AG04450 (cell line): Measurements from ENCODE around the gene KPNA6. TPM values are rescaled to one million over a fixed set of nuclear protein-coding genes. Genes with fewer than 3 reads are reported as not detected.
A peak's percentile ranks its signal among the peaks of the same experiment; 100 is the strongest.

Source experiments
- CTCF ChIA-PET: fragments of 300-600, 350-600 bp; formaldehyde crosslinking; extraction: SDS; loops from one replicate; lab custom pipeline; 2022; ENCODE audit warnings: antibody characterized with exemption, inconsistent platforms; lab: Charles Lee
- POLR2A ChIA-PET: fragments of 350-600 bp; formaldehyde crosslinking; extraction: SDS; loops from one replicate; lab custom pipeline; 2021; ENCODE audit warnings: antibody characterized with exemption, inconsistent platforms; lab: Yijun Ruan, JAX
- DNase-seq: peaks from one replicate; pipeline ENCODE4 v3.0.0-alpha.2; 2011; ENCODE audit warnings: low read depth, low spot score
- H3K27ac ChIP-seq: one replicate; pipeline ENCODE4 v1.5.1; 2012; ENCODE audit warnings: low read depth, low read length, control low read depth
- H3K27me3 ChIP-seq: one replicate; pipeline ENCODE4 v1.6.0; 2012; ENCODE audit warnings: low read length; ENCODE audit not compliant: control insufficient read depth, insufficient read depth
- H3K4me3 ChIP-seq: 2 replicates; pipeline ENCODE4 v1.5.1; 2011; ENCODE audit warnings: mild to moderate bottlenecking, low read depth, low read length, control low read depth
- H3K9me3 ChIP-seq: 2 replicates; pipeline ENCODE4 v1.5.1; 2012; ENCODE audit warnings: low read length; ENCODE audit not compliant: control insufficient read depth, insufficient read depth
- CTCF ChIP-seq: IDR thresholded peaks from 2 replicates; pipeline ENCODE4 v1.5.1; 2011; ENCODE audit warnings: low read depth, low read length, control low read depth, inconsistent platforms
- polyA plus RNA-seq: library from polyadenylated mRNA; depleted of rRNA; stranded (reverse); fragments of >200 nt; gene quantifications from 2 replicates; pipeline ENCODE4 v1.2.3, GENCODE V29; 2011

KPNA6 gene
- polyA plus RNA-seq, 1 experiment = 45.9 TPM

DNA sequence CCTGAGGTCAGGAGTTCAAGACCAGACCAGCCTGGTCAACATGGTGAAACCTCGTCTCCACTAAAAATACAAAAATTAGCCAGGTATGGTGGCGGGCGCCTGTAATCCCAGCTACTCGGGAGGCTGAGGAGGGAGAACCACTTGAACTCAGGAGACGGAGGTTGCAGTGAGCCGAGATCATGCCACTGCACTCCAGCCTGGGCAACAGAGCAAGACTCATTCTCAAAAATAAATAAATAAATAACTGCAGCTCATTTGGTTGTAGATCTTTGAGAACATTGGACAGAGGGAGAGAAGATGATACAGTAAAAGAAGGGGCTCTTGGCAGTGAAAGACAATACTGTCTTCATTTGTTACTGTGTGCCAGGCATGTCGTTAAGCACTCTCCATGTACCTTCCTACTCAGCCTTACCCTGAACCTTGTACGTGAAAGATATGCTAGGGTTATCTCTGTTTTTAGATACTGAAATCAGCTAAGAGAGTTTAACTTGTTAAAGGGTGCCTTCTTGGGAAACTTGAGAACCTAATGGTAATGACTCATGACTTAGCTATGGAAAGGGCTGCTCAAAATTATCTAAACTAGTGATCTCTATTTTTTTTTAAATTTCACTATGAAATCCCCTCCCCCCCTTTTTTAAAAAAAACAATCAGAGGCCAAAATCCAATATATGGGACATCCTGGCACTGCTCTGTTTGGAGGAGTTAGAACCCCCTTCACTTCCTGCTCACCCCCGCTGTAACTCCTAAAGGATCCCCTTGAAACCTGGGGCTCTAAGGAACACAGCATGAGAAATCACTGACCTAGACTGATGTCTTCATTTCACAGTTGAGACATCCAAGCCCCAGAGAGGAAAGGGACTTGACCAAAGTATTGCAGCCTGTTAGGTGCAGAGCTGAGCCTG lies 6.8 kb upstream of the KPNA6 start:
- no peaks in the 10 kb centered on the region for H3K27me3 ChIP-seq
- H3K9me3 ChIP-seq = no peaks in the 10 kb centered on the region
- no peak for TF ChIP-seq CTCF
- H3K27ac ChIP-seq = peak overlapping the region; percentile 12
- ChIA-PET CTCF (no interaction called here), POLR2A (interaction anchor here (0.6 to 2.0 kb wide), 3 partner anchors 28 to 79 kb away, joined by 5 to 9 read pairs (median 9); partner anchors contain the start of genes TMEM39B and TXLNA)
- no peak for DNase-seq
- H3K4me3 ChIP-seq = no peak overlapping the region

DNA sequence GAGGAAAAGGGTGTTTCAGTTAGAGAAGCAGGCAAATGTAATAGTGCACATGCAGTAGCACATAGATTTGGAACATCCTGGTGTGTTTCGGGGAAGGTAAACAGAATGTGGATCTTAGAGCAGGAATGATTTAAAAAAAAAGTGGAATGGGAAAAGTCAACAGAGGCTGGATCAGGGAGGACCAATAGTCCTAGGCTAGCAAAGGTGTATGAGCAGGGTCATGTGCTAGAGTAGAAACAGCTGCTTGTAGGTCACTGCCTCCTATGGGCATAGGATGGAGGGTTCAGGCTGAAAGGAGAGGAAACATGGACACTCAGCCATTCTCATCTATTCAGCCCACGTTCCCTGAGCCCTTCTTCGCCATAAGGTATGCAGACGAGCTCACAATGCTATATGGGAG lies 3.7 kb upstream of the KPNA6 start:
- H3K4me3 ChIP-seq = no peak overlapping the region
- TF ChIP-seq CTCF = no peak
- no peaks in the 10 kb centered on the region for H3K27me3 ChIP-seq
- no peak for DNase-seq
- H3K27ac ChIP-seq = no peak overlapping the region
- CTCF ChIA-PET = no interaction called here
- no peaks in the 10 kb centered on the region; the same call in 1 of the 2 replicates for H3K9me3 ChIP-seq
- POLR2A ChIA-PET = no interaction called here

DNA sequence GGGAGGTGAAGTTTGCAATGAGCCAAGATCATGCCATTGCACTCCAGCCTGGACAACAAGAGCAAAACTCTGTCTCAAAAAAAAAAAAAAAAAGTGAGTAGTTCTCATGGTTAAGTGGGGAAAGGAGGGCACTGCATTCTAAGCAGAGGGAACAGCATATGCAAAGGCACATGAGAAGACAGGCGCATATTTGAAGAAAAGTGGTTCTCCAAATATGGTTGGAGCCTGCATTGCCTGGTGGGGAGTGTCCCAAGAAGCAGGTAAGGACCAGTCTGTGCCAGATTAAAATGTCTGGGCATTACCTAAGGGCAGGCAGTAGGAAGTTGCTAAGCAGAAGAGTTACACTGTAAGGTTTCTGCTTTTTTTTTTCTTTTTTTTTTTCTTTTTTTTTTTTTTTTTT lies 2.5 kb upstream of the KPNA6 start:
- TF ChIP-seq CTCF = no peak
- ChIA-PET CTCF (interaction anchor here (0.6 kb wide), 1 partner anchor 15 kb away, joined by 5 read pairs; no protein-coding TSS in a partner anchor), POLR2A (no interaction called here)

DNA sequence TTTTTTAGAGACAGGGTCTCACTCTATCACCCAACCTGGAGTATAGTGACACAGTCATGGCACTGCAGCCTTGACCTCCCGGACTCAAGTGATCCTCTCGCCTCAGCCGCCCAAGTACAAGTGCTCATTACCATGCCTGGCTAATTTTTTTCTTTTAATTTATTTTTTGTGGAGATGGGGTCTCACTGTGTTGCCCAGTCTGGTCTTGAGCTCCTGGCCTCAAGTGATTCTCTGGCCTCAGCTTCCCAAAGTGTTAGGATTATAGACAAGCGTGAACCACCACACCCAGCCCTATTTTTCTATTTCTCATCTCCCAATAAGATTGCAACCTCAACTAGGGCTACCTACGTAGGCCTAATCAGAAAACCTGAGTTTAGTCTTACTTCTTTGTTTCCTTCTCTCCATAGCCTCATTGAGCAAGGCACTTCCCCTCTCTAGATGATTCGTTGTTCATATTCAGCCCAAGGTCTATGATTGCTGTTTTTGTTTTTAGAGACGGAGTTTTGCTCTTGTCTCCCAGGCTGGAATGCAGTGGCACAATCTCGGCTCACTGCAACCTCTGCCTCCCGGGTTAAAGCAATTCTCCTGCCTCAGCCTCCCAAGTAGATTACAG lies 1.1 kb upstream of the KPNA6 start:
- no peaks in the 10 kb centered on the region for H3K27me3 ChIP-seq
- CTCF ChIA-PET = no interaction called here
- no peak overlapping the region for H3K27ac ChIP-seq
- POLR2A ChIA-PET = interaction anchor here (0.9 to 2.5 kb wide), 2 partner anchors 73 to 94 kb away, joined by 3 to 19 read pairs; partner anchors contain the start of genes CCDC28B and TXLNA
- no peaks in the 10 kb centered on the region; the same call in 1 of the 2 replicates for H3K9me3 ChIP-seq
- H3K4me3 ChIP-seq = no peak overlapping the region
- TF ChIP-seq CTCF = no peak
- DNase-seq = no peak

More for the DNA sequence above, 2.5 kb upstream of the KPNA6 start:
- H3K27ac ChIP-seq = no peak overlapping the region
- no peak overlapping the region for H3K4me3 ChIP-seq
- H3K9me3 ChIP-seq = no peaks in the 10 kb centered on the region; the same call in 1 of the 2 replicates
- H3K27me3 ChIP-seq = no peaks in the 10 kb centered on the region
- no peak for DNase-seq
